Loucy (cell line): Measurements from ENCODE around the gene ANXA4.

Experiments
- H2AFZ ChIP-seq: fragments of 200-600 bp; sonication (generic); 2 replicates; pipeline ENCODE4 v1.6.0; 2016; ENCODE audit warnings: antibody characterized with exemption, mild to moderate bottlenecking, low read length, moderate library complexity
- H3F3A ChIP-seq: fragments of 200-600 bp; 2 replicates; pipeline ENCODE4 v1.6.0; 2016; ENCODE audit warnings: antibody characterized with exemption, low read depth, mild to moderate bottlenecking
- H3K27me3 ChIP-seq: fragments of 200-600 bp; sonication (generic); 2 replicates; pipeline ENCODE4 v1.6.1; 2014; ENCODE audit warnings: low read length, mild to moderate bottlenecking; ENCODE audit not compliant: insufficient read depth, poor library complexity, severe bottlenecking
- H3K36me3 ChIP-seq: fragments of 200-600 bp; sonication (generic); 2 replicates; pipeline ENCODE4 v1.6.1; 2016; ENCODE audit warnings: low read length; ENCODE audit not compliant: insufficient read depth
- H3K4me1 ChIP-seq: fragments of 200-600 bp; sonication (generic); 2 replicates; pipeline ENCODE4 v1.5.1; 2014; ENCODE audit warnings: low read length, mild to moderate bottlenecking; ENCODE audit not compliant: insufficient read depth, poor library complexity, severe bottlenecking
- H3K4me2 ChIP-seq: fragments of 200-600 bp; sonication (generic); 2 replicates; pipeline ENCODE4 v1.6.0; 2014; ENCODE audit warnings: antibody characterized with exemption, low read length, low read depth, mild to moderate bottlenecking; ENCODE audit not compliant: poor library complexity, severe bottlenecking
- H3K4me3 ChIP-seq: fragments of 200-600 bp; sonication (generic); 2 replicates; pipeline ENCODE4 v1.5.1; 2014; ENCODE audit warnings: low read length, mild to moderate bottlenecking, mixed read lengths; ENCODE audit not compliant: poor library complexity, severe bottlenecking
- H3K79me2 ChIP-seq: fragments of 200-600 bp; sonication (generic); 2 replicates; pipeline ENCODE4 v1.6.1; 2014; ENCODE audit warnings: low read length; ENCODE audit not compliant: insufficient read depth
- H3K9ac ChIP-seq: fragments of 200-600 bp; sonication (generic); 2 replicates; pipeline ENCODE4 v1.6.0; 2014; ENCODE audit warnings: mild to moderate bottlenecking, low read depth, low read length, moderate library complexity; ENCODE audit not compliant: poor library complexity, severe bottlenecking
- H3K9me2 ChIP-seq: fragments of 200-600 bp; sonication (generic); replicated peaks from 2 replicates; pipeline ENCODE4 v1.6.1; 2016; ENCODE audit warnings: low read depth, low read length, mixed read lengths
- H3K9me3 ChIP-seq: fragments of 200-600 bp; sonication (generic); 2 replicates; pipeline ENCODE4 v1.6.1; 2014; ENCODE audit warnings: mild to moderate bottlenecking, antibody characterized with exemption, low read length, low read depth; ENCODE audit not compliant: insufficient read depth
- H4K20me1 ChIP-seq: fragments of 200-600 bp; sonication (generic); 2 replicates; pipeline ENCODE4 v1.6.0; 2014; ENCODE audit warnings: antibody characterized with exemption, low read length, mild to moderate bottlenecking; ENCODE audit not compliant: insufficient read depth, poor library complexity, severe bottlenecking
- CTCF ChIP-seq: fragments of 200-600 bp; sonication (generic); conservative IDR thresholded peaks from 2 replicates; pipeline ENCODE4 v1.5.1; 2014; ENCODE audit warnings: mild to moderate bottlenecking, antibody characterized with exemption, low read length
- EZH2phosphoT487 ChIP-seq: fragments of 200-600 bp; IDR thresholded peaks from 2 replicates; pipeline ENCODE4 v1.6.1; 2018; ENCODE audit warnings: antibody characterized with exemption, mild to moderate bottlenecking, moderate library complexity, borderline replicate concordance

Gene ANXA4

GRCh38 chr2:69810550-69810949 is 68.6 kb downstream of the ANXA4 start:
- no peaks in the 10 kb centered on the region for H4K20me1 ChIP-seq
- no peaks in the 10 kb centered on the region for H3K9me2 ChIP-seq
- H3K79me2 ChIP-seq = no peaks in the 10 kb centered on the region
- no peaks in the 10 kb centered on the region for H3K27me3 ChIP-seq
- H3K9ac ChIP-seq = no peak overlapping the region
- H2AFZ ChIP-seq = no peak overlapping the region
- H3K4me2 ChIP-seq = no peak overlapping the region
- H3K36me3 ChIP-seq = no peaks in the 10 kb centered on the region
- H3K4me1 ChIP-seq = no peaks in the 10 kb centered on the region
- TF ChIP-seq EZH2phosphoT487 = no peak
- no peak for TF ChIP-seq CTCF
- H3F3A ChIP-seq = no peaks in the 10 kb centered on the region
- H3K4me3 ChIP-seq = no peak overlapping the region
- no peaks in the 10 kb centered on the region for H3K9me3 ChIP-seq

- H3K4me1 ChIP-seq = no peaks in the 10 kb centered on the region
- no peaks in the 10 kb centered on the region for H3K36me3 ChIP-seq
- H2AFZ ChIP-seq = no peak overlapping the region
These were observed 69.1 kb downstream of the ANXA4 start for GRCh38 chr2:69811018-69811417.

GRCh38 chr2:69811591-69811990 is 69.7 kb downstream of the ANXA4 start:
- no peaks in the 10 kb centered on the region for H3K36me3 ChIP-seq
- TF ChIP-seq EZH2phosphoT487 (no peak), CTCF (no peak)
- no peaks in the 10 kb centered on the region for H3K4me1 ChIP-seq
- H3K9ac ChIP-seq = no peak overlapping the region
- H3F3A ChIP-seq = no peaks in the 10 kb centered on the region
- no peaks in the 10 kb centered on the region for H3K79me2 ChIP-seq
- H3K4me2 ChIP-seq = no peak overlapping the region
- no peak overlapping the region for H3K4me3 ChIP-seq
- no peak overlapping the region for H2AFZ ChIP-seq
- H3K27me3 ChIP-seq = no peaks in the 10 kb centered on the region
- H3K9me3 ChIP-seq = no peaks in the 10 kb centered on the region
- H3K9me2 ChIP-seq = no peaks in the 10 kb centered on the region
- H4K20me1 ChIP-seq = no peaks in the 10 kb centered on the region

More at GRCh38 chr2:69811018-69811417, 69.1 kb downstream of the ANXA4 start:
- Histone ChIP-seq H3K9ac (no peak overlapping the region), H4K20me1 (no peaks in the 10 kb centered on the region), H3K27me3 (no peaks in the 10 kb centered on the region), H3F3A (no peaks in the 10 kb centered on the region), H3K9me2 (no peaks in the 10 kb centered on the region), H3K9me3 (no peaks in the 10 kb centered on the region), H3K79me2 (no peaks in the 10 kb centered on the region), H3K4me2 (no peak overlapping the region), H3K4me3 (no peak overlapping the region)
- TF ChIP-seq EZH2phosphoT487 (no peak), CTCF (no peak)
